ENCODE data around the gene CDK13.

DNA sequence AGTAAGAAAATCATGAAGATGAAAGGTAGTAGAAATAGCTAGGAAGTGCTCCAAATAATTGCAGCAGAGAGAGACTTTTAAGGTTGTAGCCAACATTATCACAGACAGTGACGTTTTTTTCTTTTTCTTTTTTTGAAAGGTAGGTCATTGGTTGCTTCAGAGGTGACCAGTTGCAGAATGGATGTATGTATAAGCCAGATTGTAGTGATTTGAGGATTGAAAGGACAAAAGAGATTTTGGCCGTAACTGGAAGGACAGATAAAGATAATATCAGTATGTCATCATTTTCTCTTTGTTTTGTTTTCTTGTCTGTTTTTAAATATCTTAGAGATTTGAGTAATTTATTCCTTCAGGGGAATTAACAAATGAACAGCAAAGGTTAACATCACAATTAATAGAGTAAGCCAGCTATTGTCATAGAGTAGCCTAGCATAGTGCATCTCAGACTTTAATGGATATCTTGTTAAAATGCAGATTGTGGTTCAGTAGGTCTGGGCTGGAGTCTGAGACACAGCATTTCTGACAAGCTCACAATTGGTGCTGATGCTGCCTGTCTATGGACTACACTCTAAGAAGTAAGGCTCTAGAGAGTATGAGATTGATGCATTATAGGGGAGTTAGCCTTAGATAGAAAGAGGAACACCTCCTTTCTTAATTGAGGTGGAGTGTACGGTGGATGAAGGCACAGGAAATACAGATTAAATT, 28.3 kb downstream of the CDK13 start:
- TF ChIP-seq, protein P1, sequence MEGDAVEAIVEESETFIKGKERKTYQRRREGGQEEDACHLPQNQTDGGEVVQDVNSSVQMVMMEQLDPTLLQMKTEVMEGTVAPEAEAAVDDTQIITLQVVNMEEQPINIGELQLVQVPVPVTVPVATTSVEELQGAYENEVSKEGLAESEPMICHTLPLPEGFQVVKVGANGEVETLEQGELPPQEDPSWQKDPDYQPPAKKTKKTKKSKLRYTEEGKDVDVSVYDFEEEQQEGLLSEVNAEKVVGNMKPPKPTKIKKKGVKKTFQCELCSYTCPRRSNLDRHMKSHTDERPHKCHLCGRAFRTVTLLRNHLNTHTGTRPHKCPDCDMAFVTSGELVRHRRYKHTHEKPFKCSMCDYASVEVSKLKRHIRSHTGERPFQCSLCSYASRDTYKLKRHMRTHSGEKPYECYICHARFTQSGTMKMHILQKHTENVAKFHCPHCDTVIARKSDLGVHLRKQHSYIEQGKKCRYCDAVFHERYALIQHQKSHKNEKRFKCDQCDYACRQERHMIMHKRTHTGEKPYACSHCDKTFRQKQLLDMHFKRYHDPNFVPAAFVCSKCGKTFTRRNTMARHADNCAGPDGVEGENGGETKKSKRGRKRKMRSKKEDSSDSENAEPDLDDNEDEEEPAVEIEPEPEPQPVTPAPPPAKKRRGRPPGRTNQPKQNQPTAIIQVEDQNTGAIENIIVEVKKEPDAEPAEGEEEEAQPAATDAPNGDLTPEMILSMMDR (tag by site-specific recombination; IDR thresholded peaks at IDR 0.05), result no peak
- TF ChIP-seq KLF9 (tag by site-specific recombination; IDR thresholded peaks at IDR 0.05; ENCODE audit: low read depth), result no peak
- TF ChIP-seq EGR2 (tag by site-specific recombination; IDR thresholded peaks at IDR 0.05; ENCODE audit: low read depth), result no peak
- no peak for TF ChIP-seq ZNF785 (tag by site-specific recombination; IDR thresholded peaks at IDR 0.05)
- TF ChIP-seq MZF1 (tag by site-specific recombination; IDR thresholded peaks at IDR 0.05; ENCODE audit: borderline replicate concordance), result no peak
- TF ChIP-seq ZSCAN18 (tag by site-specific recombination; IDR thresholded peaks at IDR 0.05), result no peak
- TF ChIP-seq ZNF48 (tag by site-specific recombination; IDR thresholded peaks at IDR 0.05), result no peak
- TF ChIP-seq, protein P2, sequence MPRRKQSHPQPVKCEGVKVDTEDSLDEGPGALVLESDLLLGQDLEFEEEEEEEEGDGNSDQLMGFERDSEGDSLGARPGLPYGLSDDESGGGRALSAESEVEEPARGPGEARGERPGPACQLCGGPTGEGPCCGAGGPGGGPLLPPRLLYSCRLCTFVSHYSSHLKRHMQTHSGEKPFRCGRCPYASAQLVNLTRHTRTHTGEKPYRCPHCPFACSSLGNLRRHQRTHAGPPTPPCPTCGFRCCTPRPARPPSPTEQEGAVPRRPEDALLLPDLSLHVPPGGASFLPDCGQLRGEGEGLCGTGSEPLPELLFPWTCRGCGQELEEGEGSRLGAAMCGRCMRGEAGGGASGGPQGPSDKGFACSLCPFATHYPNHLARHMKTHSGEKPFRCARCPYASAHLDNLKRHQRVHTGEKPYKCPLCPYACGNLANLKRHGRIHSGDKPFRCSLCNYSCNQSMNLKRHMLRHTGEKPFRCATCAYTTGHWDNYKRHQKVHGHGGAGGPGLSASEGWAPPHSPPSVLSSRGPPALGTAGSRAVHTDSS (tag by site-specific recombination; IDR thresholded peaks at IDR 0.05), result no peak
- no peak for TF ChIP-seq ZNF274 (IDR thresholded peaks at IDR 0.05; ENCODE audit: low read length)
- no peak for TF ChIP-seq ZNF274 (tag by site-specific recombination; IDR thresholded peaks at IDR 0.05; ENCODE audit: borderline replicate concordance)
